Endothelial cell of umbilical vein (primary cell): ENCODE results near the gene SLC25A26. TPM values are rescaled to one million over a fixed set of nuclear protein-coding genes. Genes with fewer than 3 reads are reported as not detected.

ENCODE experiments used
- BruUV-seq: library from RNA; stranded (reverse); fragments of 400-500 nt; replicated peaks from 2 replicates; lab custom pipeline; 2021; lab: Mats Ljungman, UMichigan
- CTCF ChIA-PET: fragments of 300-600, 350-600 bp; sonication (Branson Sonifier 250); formaldehyde crosslinking; loops from one replicate; lab custom pipeline; 2021; ENCODE audit warnings: antibody characterized with exemption, inconsistent platforms; lab: Charles Lee
- POLR2A ChIA-PET: fragments of 300-600, 350-600 bp; sonication (Branson Sonifier 250); formaldehyde crosslinking; loops from one replicate; lab custom pipeline; 2021; ENCODE audit warnings: antibody characterized with exemption, inconsistent platforms; lab: Charles Lee
- DNase-seq: peaks from one replicate; pipeline ENCODE4 v3.0.0-alpha.2; 2011; ENCODE audit warnings: low read depth, low spot score
- FAIRE-seq: peaks from 2 replicates; lab custom pipeline; 2011; peaks lifted over from hg19 to GRCh38; lab: Jason Lieb, UNC
- H2AFZ ChIP-seq: 2 replicates; pipeline ENCODE4 v1.6.0; 2012; ENCODE audit warnings: low read depth, low read length, control low read depth, inconsistent platforms
- H3K27ac ChIP-seq: 2 replicates; pipeline ENCODE4 v1.5.1; 2011; ENCODE audit warnings: low read depth, mild to moderate bottlenecking, control low read depth, low read length, moderate library complexity; ENCODE audit not compliant: insufficient read depth
- H3K27me3 ChIP-seq, 2 experiments: 2 replicates each; pipeline versions ENCODE4 v1.6.0 to v1.6.1; 2011; ENCODE audit warnings: low read length in 2 of 2, mixed read lengths in 1 of 2; ENCODE audit not compliant: control insufficient read depth in 2 of 2, insufficient read depth in 2 of 2
- H3K36me3 ChIP-seq, 2 experiments: 2 replicates in 1 of 2; 3 replicates in 1 of 2; pipeline ENCODE4 v1.5.1; 2011; ENCODE audit warnings: low read length in 2 of 2, mild to moderate bottlenecking in 1 of 2, moderate library complexity in 1 of 2; ENCODE audit not compliant: control insufficient read depth in 2 of 2, insufficient read depth in 2 of 2; ENCODE audit errors: extremely low read depth in 1 of 2
- H3K4me1 ChIP-seq: 3 replicates; pipeline ENCODE4 v1.5.1; 2011; ENCODE audit warnings: mild to moderate bottlenecking, low read length; ENCODE audit not compliant: control insufficient read depth, insufficient read depth; ENCODE audit errors: extremely low read depth
- H3K4me2 ChIP-seq: 2 replicates; pipeline ENCODE4 v1.6.1; 2011; ENCODE audit warnings: low read length, control low read depth, mixed read lengths; ENCODE audit not compliant: insufficient read depth
- H3K4me3 ChIP-seq, 3 experiments: fragments of 200-600 bp in 1 of 3; sonication (generic), shearing (Covaris generic) in 1 of 3; replicated peaks in 1 of 3; 2 replicates each; pipeline ENCODE4 v1.5.1; 2011 to 2016; ENCODE audit warnings: control low read depth in 3 of 3, low read length in 3 of 3, mild to moderate bottlenecking in 2 of 3, inconsistent platforms in 1 of 3, low read depth in 1 of 3, moderate library complexity in 1 of 3; ENCODE audit not compliant: insufficient read depth in 1 of 3
- H3K79me2 ChIP-seq: 2 replicates; pipeline ENCODE4 v1.6.0; 2012; ENCODE audit warnings: low read length, inconsistent platforms; ENCODE audit not compliant: control insufficient read depth, insufficient read depth
- H3K9ac ChIP-seq: replicated peaks from 2 replicates; pipeline ENCODE3; 2011; ENCODE audit warnings: low read length, control low read depth; ENCODE audit not compliant: insufficient read depth; ENCODE audit errors: extremely low read depth
- H3K9me1 ChIP-seq: replicated peaks from 3 replicates; pipeline ENCODE4 v1.6.0; 2011; ENCODE audit warnings: mild to moderate bottlenecking, low read length; ENCODE audit not compliant: control insufficient read depth, insufficient read depth; ENCODE audit errors: extremely low read depth
- H3K9me3 ChIP-seq: replicated peaks from 2 replicates; pipeline ENCODE4 v1.5.1; 2012; ENCODE audit warnings: low read length, inconsistent platforms; ENCODE audit not compliant: control insufficient read depth, insufficient read depth
- H4K20me1 ChIP-seq: replicated peaks from 2 replicates; pipeline ENCODE3; 2011; ENCODE audit warnings: mild to moderate bottlenecking, low read length; ENCODE audit not compliant: control insufficient read depth, insufficient read depth; ENCODE audit errors: extremely low read depth
- EZH2 ChIP-seq: IDR thresholded peaks from 2 replicates; pipeline ENCODE4 v1.6.1; 2012; ENCODE audit warnings: borderline replicate concordance, low read depth, mild to moderate bottlenecking, moderate library complexity, low read length, inconsistent platforms; ENCODE audit not compliant: severe bottlenecking
- FOS ChIP-seq: IDR thresholded peaks from 2 replicates; pipeline ENCODE4 v1.6.1; 2011; ENCODE audit warnings: mild to moderate bottlenecking, low read length, moderate library complexity, borderline replicate concordance; ENCODE audit not compliant: insufficient read depth
- GATA2 ChIP-seq: IDR thresholded peaks from 2 replicates; pipeline ENCODE4 v1.7.0; 2011; ENCODE audit warnings: low read depth, mild to moderate bottlenecking, moderate library complexity, mixed read lengths, low read length; ENCODE audit not compliant: insufficient read length, insufficient read depth
- JUN ChIP-seq: IDR thresholded peaks from 2 replicates; pipeline ENCODE4 v1.6.1; 2011; ENCODE audit warnings: borderline replicate concordance, low read depth; ENCODE audit not compliant: insufficient read length, insufficient read depth
- MYC ChIP-seq: IDR thresholded peaks from one replicate; pipeline ENCODE4 v1.6.1; 2011; ENCODE audit warnings: mild to moderate bottlenecking, low read depth, low read length
- POLR2A ChIP-seq: IDR thresholded peaks from 2 replicates; pipeline ENCODE4 v1.6.1; 2012; ENCODE audit warnings: low read depth, mild to moderate bottlenecking, control low read depth, low read length
- POLR2AphosphoS5 ChIP-seq: IDR thresholded peaks from 2 replicates; pipeline ENCODE4 v1.6.1; 2012; ENCODE audit warnings: low read depth, mild to moderate bottlenecking, control low read depth, low read length, moderate library complexity; ENCODE audit not compliant: insufficient read depth
- dilution Hi-C: fragments of 300-500 bp; cut with MboI; formaldehyde crosslinking; loops from one replicate; pipeline ENCODE4 v1.15.0; 2019; ENCODE audit warnings: low sequenced_read_pairs; ENCODE audit not compliant: extremely low pct_ligation_motif_present
- intact Hi-C: fragments of 100-400 bp; cut with micrococcal nuclease; formaldehyde crosslinking; loops from one replicate; pipeline ENCODE4 v1.10.0; 2022
- polyA plus RNA-seq, 4 experiments: library from polyadenylated mRNA; depleted of rRNA in 3 of 4; stranded (reverse) in 3 of 4; unstranded in 1 of 4; fragments of >200 nt; gene quantifications; 2 replicates each; pipeline versions ENCODE4 v1.2.1 to v1.2.3, GENCODE V29; 2011 to 2012; ENCODE audit warnings: missing spikeins in 1 of 4
- total RNA-seq: library from RNA; stranded (reverse); gene quantifications from 2 replicates; pipeline ENCODE4 v1.2.3, GENCODE V29; 2021
- TF ChIP-seq, protein P1 (sequence below): IDR thresholded peaks from 2 replicates; pipeline ENCODE4 v1.6.1; 2011; ENCODE audit not compliant: insufficient read depth, insufficient read length
- TF ChIP-seq, protein P2 (sequence below), 2 donors: IDR thresholded peaks; 1 replicate in 1 of 2; 2 replicates in 1 of 2; pipeline ENCODE4 v1.5.1; 2011; ENCODE audit warnings: low read length in 2 of 2, mild to moderate bottlenecking in 2 of 2, moderate library complexity in 2 of 2, control low read depth in 1 of 2, inconsistent platforms in 1 of 2, low read depth in 1 of 2; ENCODE audit not compliant: insufficient read depth in 1 of 2; ENCODE audit errors: extremely low read depth in 1 of 2

Gene SLC25A26
- total and polyA plus RNA-seq, 2 donors (not counting 3 experiments of a cell fraction or from before 2014, with no cell fraction given): 11.8 to 23.5 TPM

DNA sequence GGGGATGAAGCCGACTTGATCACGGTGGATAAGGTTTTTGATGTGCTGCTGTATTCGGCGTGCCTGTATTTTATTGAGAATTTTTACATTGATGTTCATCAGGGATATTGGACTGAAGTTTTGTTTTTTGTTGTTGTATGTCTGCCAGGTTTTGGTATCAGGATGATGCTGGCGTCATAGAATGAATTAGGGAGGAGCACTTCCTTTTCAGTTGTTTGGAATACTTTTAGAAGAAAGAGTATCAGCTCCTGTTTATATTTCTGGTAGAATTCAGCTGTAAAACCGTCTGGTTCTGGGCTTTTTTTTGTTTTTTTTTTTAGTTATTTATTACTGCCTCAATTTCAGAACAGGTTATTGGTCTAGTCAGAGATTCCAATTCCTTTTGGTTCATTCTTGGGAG lies 93.7 kb downstream of the SLC25A26 start:
- Histone ChIP-seq H2AFZ (no peak overlapping the region), H3K36me3 (no peaks in the 10 kb centered on the region), H4K20me1 (no peaks in the 10 kb centered on the region), H3K4me3 (no peak overlapping the region), H3K9ac (no peak overlapping the region), H3K79me2 (no peaks in the 10 kb centered on the region), H3K9me1 (no peaks in the 10 kb centered on the region), H3K4me1 (no peaks in the 10 kb centered on the region), H3K4me2 (no peak overlapping the region), H3K9me3 (no peaks in the 10 kb centered on the region), H3K27me3 (no peaks in the 10 kb centered on the region), H3K27ac (no peak overlapping the region)
- no TSS peak for BruUV-seq
- dilution Hi-C loops (no loop called here), intact Hi-C loops (no loop called here)
- ChIA-PET CTCF (interaction anchor here (1.6 to 1.8 kb wide), 2 partner anchors 17 to 64 kb away, joined by 4 to 6 read pairs; no protein-coding TSS in a partner anchor), POLR2A (no interaction called here)
- DNase-seq: no peak
- TF ChIP-seq JUN: no peak
- TF ChIP-seq GATA2: no peak
- TF ChIP-seq, protein P1, sequence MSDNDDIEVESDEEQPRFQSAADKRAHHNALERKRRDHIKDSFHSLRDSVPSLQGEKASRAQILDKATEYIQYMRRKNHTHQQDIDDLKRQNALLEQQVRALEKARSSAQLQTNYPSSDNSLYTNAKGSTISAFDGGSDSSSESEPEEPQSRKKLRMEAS: no peak
- TF ChIP-seq MYC: no peak
- TF ChIP-seq FOS: no peak
- no peak for TF ChIP-seq POLR2A
- no peak for TF ChIP-seq EZH2
- TF ChIP-seq POLR2AphosphoS5: no peak
- TF ChIP-seq, protein P2, sequence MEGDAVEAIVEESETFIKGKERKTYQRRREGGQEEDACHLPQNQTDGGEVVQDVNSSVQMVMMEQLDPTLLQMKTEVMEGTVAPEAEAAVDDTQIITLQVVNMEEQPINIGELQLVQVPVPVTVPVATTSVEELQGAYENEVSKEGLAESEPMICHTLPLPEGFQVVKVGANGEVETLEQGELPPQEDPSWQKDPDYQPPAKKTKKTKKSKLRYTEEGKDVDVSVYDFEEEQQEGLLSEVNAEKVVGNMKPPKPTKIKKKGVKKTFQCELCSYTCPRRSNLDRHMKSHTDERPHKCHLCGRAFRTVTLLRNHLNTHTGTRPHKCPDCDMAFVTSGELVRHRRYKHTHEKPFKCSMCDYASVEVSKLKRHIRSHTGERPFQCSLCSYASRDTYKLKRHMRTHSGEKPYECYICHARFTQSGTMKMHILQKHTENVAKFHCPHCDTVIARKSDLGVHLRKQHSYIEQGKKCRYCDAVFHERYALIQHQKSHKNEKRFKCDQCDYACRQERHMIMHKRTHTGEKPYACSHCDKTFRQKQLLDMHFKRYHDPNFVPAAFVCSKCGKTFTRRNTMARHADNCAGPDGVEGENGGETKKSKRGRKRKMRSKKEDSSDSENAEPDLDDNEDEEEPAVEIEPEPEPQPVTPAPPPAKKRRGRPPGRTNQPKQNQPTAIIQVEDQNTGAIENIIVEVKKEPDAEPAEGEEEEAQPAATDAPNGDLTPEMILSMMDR (IDR thresholded peaks at IDR 0.05; ENCODE audit: extremely low read depth in 1 of 2, insufficient read depth in 1 of 2, low read depth in 1 of 2, low read length in 2 of 2): no peak
- no peak for FAIRE-seq
